Measurements from ENCODE around the gene PTPRT. TPM values are rescaled to one million over a fixed set of nuclear protein-coding genes. Genes with fewer than 3 reads are reported as not detected.

PTPRT gene
- total RNA-seq, 1 experiment from 2014 or later = 0.13 TPM

DNA sequence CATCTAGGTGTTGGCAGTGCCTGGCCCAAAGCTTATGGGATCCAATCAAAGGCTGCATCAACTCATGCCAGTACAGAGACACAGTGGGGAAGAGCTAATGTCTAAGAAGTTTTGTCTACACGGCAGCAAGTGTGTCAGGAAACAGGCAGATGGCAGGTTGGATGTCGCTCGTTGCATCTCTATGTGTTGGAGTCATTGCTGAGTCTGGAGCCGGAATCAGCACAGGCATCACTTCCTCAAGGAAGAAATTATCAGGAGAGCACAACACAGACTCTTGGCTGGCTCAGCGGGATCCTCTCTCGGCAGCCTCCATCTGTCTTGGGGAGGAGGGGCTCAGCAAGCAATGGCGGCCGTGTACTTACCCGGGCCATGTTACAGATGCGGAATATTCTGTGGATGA, 1104.3 kb downstream of the PTPRT start:
- Histone ChIP-seq H4K91ac (ENCODE audit: insufficient read length, low read depth, low read length) (no peak overlapping the region), H3K79me1 (ENCODE audit: insufficient read depth, low read depth, low read length, poor library complexity, severe bottlenecking) (no peaks in the 10 kb centered on the region), H3K4me1 (ENCODE audit: insufficient read depth, low read length) (no peaks in the 10 kb centered on the region), H3K56ac (ENCODE audit: insufficient read length, low read depth, low read length) (no peak overlapping the region), H4K5ac (ENCODE audit: insufficient read length, low read depth, low read length) (no peak overlapping the region), H3K9me3 (ENCODE audit: control insufficient read depth, low read depth, low read length) (no peaks in the 10 kb centered on the region), H2AK5ac (ENCODE audit: insufficient read length, low read length) (no peak overlapping the region), H4K20me1 (ENCODE audit: control insufficient read depth, insufficient read depth, insufficient read length) (no peaks in the 10 kb centered on the region), H3K4ac (ENCODE audit: low read depth, low read length) (no peak overlapping the region), H3K14ac (ENCODE audit: insufficient read depth, low read length) (no peak overlapping the region), H3K9ac (ENCODE audit: extremely low read depth, insufficient read length, low read length) (no peak overlapping the region), H2BK15ac (ENCODE audit: low read depth, low read length) (no peak overlapping the region), H2BK12ac (ENCODE audit: insufficient read length, low read depth, low read length) (no peak overlapping the region), H2BK5ac (ENCODE audit: insufficient read length, low read length) (no peak overlapping the region), H3K27ac (ENCODE audit: insufficient read length, low read depth, low read length) (no peak overlapping the region), H2BK20ac (ENCODE audit: low read depth, low read length, poor library complexity, severe bottlenecking) (no peak overlapping the region), H3K23ac (ENCODE audit: insufficient read length, low read depth, low read length) (no peak overlapping the region), H3T11ph (ENCODE audit: low read length) (no peak overlapping the region), H2AFZ (ENCODE audit: low read length) (no peak overlapping the region), H3K79me2 (ENCODE audit: insufficient read depth, low read length) (no peaks in the 10 kb centered on the region), H2BK120ac (ENCODE audit: low read depth, low read length, poor library complexity, severe bottlenecking) (no peak overlapping the region), H3K4me2 (ENCODE audit: insufficient read depth, insufficient read length, low read length) (no peak overlapping the region), H3K27me3 (ENCODE audit: insufficient read depth, low read length) (no peaks in the 10 kb centered on the region), H4K8ac (replicated peaks; ENCODE audit: insufficient read length, low read depth, low read length) (no peak overlapping the region), H3K18ac (ENCODE audit: insufficient read length, low read depth, low read length) (no peak overlapping the region), H3K23me2 (ENCODE audit: insufficient read length, low read depth, low read length, poor library complexity, severe bottlenecking) (no peaks in the 10 kb centered on the region)
- TF ChIP-seq, protein P1, sequence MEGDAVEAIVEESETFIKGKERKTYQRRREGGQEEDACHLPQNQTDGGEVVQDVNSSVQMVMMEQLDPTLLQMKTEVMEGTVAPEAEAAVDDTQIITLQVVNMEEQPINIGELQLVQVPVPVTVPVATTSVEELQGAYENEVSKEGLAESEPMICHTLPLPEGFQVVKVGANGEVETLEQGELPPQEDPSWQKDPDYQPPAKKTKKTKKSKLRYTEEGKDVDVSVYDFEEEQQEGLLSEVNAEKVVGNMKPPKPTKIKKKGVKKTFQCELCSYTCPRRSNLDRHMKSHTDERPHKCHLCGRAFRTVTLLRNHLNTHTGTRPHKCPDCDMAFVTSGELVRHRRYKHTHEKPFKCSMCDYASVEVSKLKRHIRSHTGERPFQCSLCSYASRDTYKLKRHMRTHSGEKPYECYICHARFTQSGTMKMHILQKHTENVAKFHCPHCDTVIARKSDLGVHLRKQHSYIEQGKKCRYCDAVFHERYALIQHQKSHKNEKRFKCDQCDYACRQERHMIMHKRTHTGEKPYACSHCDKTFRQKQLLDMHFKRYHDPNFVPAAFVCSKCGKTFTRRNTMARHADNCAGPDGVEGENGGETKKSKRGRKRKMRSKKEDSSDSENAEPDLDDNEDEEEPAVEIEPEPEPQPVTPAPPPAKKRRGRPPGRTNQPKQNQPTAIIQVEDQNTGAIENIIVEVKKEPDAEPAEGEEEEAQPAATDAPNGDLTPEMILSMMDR (conservative IDR thresholded peaks at IDR 0.05) = no peak
- DNase-seq = no peak
- Mint-ChIP-seq H3K27me3 (ENCODE audit: low read depth) (peaks cover 1% of the 10 kb centered on the region; the same call in 1 of the 2 replicates), H3K9me3 (no peaks in the 10 kb centered on the region), H3K27ac (no peak overlapping the region), H3K4me3 (no peak overlapping the region), H3K36me3 (ENCODE audit: insufficient read depth in 1 of 3, low read depth in 3 of 3) (no peaks in the 10 kb centered on the region; a peak in 1 of 7 replicates), H3K4me1 (no peaks in the 10 kb centered on the region)
- WGBS (ENCODE audit: extremely low coverage, insufficient read length, low lambda C conversion rate) = no CpG with 5 or more reads among the region's 10 CpGs
